Measurements from ENCODE around the gene DNAJC19. TPM values are rescaled to one million over a fixed set of nuclear protein-coding genes. Genes with fewer than 3 reads are reported as not detected.

Gene DNAJC19
- total and polyA plus RNA-seq, 2 donors: 43.0 to 57.4 TPM

- H3K27ac ChIP-seq (ENCODE audit: low read depth in 1 of 2, low read length in 1 of 2): no peak overlapping the region
- H3K9me3 ChIP-seq (ENCODE audit: control insufficient read depth in 2 of 2, insufficient read depth in 1 of 2, low read length in 1 of 2): no peaks in the 10 kb centered on the region
- H3K4me1 ChIP-seq (ENCODE audit: control insufficient read depth in 2 of 2, insufficient read depth in 2 of 2, low read length in 2 of 2): no peaks in the 10 kb centered on the region
- DNase-seq (ENCODE audit: low read depth in 6 of 9, low spot score in 9 of 9): no peak
- peaks cover 7 to 35% of the 10 kb centered on the region in 2 donors for H3K36me3 ChIP-seq (ENCODE audit: control insufficient read depth in 2 of 2, insufficient read depth in 2 of 2, low read length in 1 of 2)
- H3K4me3 ChIP-seq (ENCODE audit: low read length in 2 of 2): no peak overlapping the region
- H3K27me3 ChIP-seq (ENCODE audit: control insufficient read depth in 2 of 2, insufficient read depth in 1 of 2, low read length in 1 of 2): no peaks in the 10 kb centered on the region
These were observed 8.9 kb downstream of the DNAJC19 start for GRCh38 chr3:180980611-180981010.

GRCh38 chr3:180979961-180980360 lies 9.6 kb downstream of the DNAJC19 start:
- Histone ChIP-seq H3K36me3 (ENCODE audit: control insufficient read depth in 2 of 2, insufficient read depth in 2 of 2, low read length in 1 of 2) (peaks cover 7 to 35% of the 10 kb centered on the region in 2 donors), H3K27ac (ENCODE audit: low read depth in 1 of 2, low read length in 1 of 2) (no peak overlapping the region), H3K9me3 (ENCODE audit: control insufficient read depth in 2 of 2, insufficient read depth in 1 of 2, low read length in 1 of 2) (no peaks in the 10 kb centered on the region), H3K27me3 (ENCODE audit: control insufficient read depth in 2 of 2, insufficient read depth in 1 of 2, low read length in 1 of 2) (no peaks in the 10 kb centered on the region), H3K4me3 (ENCODE audit: low read length in 2 of 2) (no peak overlapping the region), H3K4me1 (ENCODE audit: control insufficient read depth in 2 of 2, insufficient read depth in 2 of 2, low read length in 2 of 2) (no peaks in the 10 kb centered on the region)
- DNase-seq (ENCODE audit: low read depth in 6 of 9, low spot score in 9 of 9): no peak

- Histone ChIP-seq H3K27me3 (ENCODE audit: control insufficient read depth in 2 of 2, insufficient read depth in 1 of 2, low read length in 1 of 2) (no peaks in the 10 kb centered on the region), H3K36me3 (ENCODE audit: control insufficient read depth in 2 of 2, insufficient read depth in 2 of 2, low read length in 1 of 2) (peaks cover 14 to 43% of the 10 kb centered on the region in 2 donors), H3K27ac (ENCODE audit: low read depth in 1 of 2, low read length in 1 of 2) (no peak overlapping the region), H3K4me1 (ENCODE audit: control insufficient read depth in 2 of 2, insufficient read depth in 2 of 2, low read length in 2 of 2) (no peaks in the 10 kb centered on the region), H3K4me3 (ENCODE audit: low read length in 2 of 2) (no peak overlapping the region), H3K9me3 (ENCODE audit: control insufficient read depth in 2 of 2, insufficient read depth in 1 of 2, low read length in 1 of 2) (no peaks in the 10 kb centered on the region)
- no peak for DNase-seq (ENCODE audit: low read depth in 6 of 9, low spot score in 9 of 9)
These were observed 12.0 kb downstream of the DNAJC19 start for GRCh38 chr3:180977498-180977897.

GRCh38 chr3:180974286-180974685 lies 15.2 kb downstream of the DNAJC19 start:
- Histone ChIP-seq H3K36me3 (ENCODE audit: control insufficient read depth in 2 of 2, insufficient read depth in 2 of 2, low read length in 1 of 2) (peaks cover 24 to 64% of the 10 kb centered on the region in 2 donors), H3K9me3 (ENCODE audit: control insufficient read depth in 2 of 2, insufficient read depth in 1 of 2, low read length in 1 of 2) (no peaks in the 10 kb centered on the region), H3K27me3 (ENCODE audit: control insufficient read depth in 2 of 2, insufficient read depth in 1 of 2, low read length in 1 of 2) (no peaks in the 10 kb centered on the region), H3K4me1 (ENCODE audit: control insufficient read depth in 2 of 2, insufficient read depth in 2 of 2, low read length in 2 of 2) (no peaks in the 10 kb centered on the region), H3K27ac (ENCODE audit: low read depth in 1 of 2, low read length in 1 of 2) (no peak overlapping the region), H3K4me3 (ENCODE audit: low read length in 2 of 2) (no peak overlapping the region)
- 98% methylated on average over 6 of the region's 6 CpGs for WGBS
- no peak for DNase-seq (ENCODE audit: low read depth in 6 of 9, low spot score in 9 of 9)

DNA sequence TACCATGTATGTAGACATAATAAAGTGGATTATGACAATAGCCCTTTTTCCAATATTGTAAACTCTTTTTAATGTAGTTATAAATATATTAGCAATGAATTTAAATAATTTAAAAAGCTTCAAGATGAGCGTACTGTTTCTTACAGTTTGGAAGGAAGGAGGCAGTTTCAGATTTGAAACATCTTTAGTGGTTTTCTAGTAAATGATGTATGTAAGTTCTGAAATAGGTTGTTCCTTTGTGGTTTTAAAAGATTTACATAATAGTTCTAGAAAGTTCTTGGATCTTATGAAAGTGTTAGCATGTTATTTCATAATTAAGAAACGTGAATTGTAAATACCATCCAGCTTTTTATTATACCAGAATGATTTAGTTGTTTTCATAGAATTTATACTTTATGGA lies 16.0 kb downstream of the DNAJC19 start:
- no peak overlapping the region for H3K4me3 ChIP-seq (ENCODE audit: low read length in 2 of 2)
- no peaks in the 10 kb centered on the region for H3K27me3 ChIP-seq (ENCODE audit: control insufficient read depth in 2 of 2, insufficient read depth in 1 of 2, low read length in 1 of 2)
- H3K4me1 ChIP-seq (ENCODE audit: control insufficient read depth in 2 of 2, insufficient read depth in 2 of 2, low read length in 2 of 2): no peaks in the 10 kb centered on the region
- no peak for DNase-seq (ENCODE audit: low read depth in 6 of 9, low spot score in 9 of 9)
- H3K9me3 ChIP-seq (ENCODE audit: control insufficient read depth in 2 of 2, insufficient read depth in 1 of 2, low read length in 1 of 2): no peaks in the 10 kb centered on the region
- H3K36me3 ChIP-seq (ENCODE audit: control insufficient read depth in 2 of 2, insufficient read depth in 2 of 2, low read length in 1 of 2): peaks cover 20 to 64% of the 10 kb centered on the region in 2 donors
- no peak overlapping the region for H3K27ac ChIP-seq (ENCODE audit: low read depth in 1 of 2, low read length in 1 of 2)
- WGBS: 95% methylated on average over 2 of the region's 2 CpGs

DNA sequence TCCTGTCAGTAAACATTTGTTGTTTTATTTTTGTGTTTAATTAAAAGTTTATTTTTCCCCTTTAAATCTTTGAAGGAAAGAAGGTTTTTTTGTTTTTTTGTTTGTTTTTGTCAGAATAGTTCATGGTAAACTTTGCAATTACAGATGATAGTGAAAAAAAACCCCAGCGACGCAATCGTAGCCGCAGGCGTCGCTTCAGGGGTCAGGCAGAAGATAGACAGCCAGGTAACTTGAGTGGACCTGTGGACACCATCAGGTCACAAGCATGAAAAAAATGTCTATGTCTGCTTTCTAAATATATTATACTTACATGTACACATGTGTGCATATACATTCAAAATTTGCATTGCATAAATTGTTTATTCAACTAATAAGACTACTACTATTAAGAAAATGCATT lies 18.6 kb downstream of the DNAJC19 start:
- H3K9me3 ChIP-seq (ENCODE audit: control insufficient read depth in 2 of 2, insufficient read depth in 1 of 2, low read length in 1 of 2): peaks cover 0 to 1% of the 10 kb centered on the region in 2 donors
- H3K4me1 ChIP-seq (ENCODE audit: control insufficient read depth in 2 of 2, insufficient read depth in 2 of 2, low read length in 2 of 2): no peaks in the 10 kb centered on the region
- H3K27ac ChIP-seq (ENCODE audit: low read depth in 1 of 2, low read length in 1 of 2): no peak overlapping the region
- no peak overlapping the region for H3K4me3 ChIP-seq (ENCODE audit: low read length in 2 of 2)
- no peak for DNase-seq (ENCODE audit: low read depth in 6 of 9, low spot score in 9 of 9)
- peaks cover 22 to 67% of the 10 kb centered on the region in 2 donors for H3K36me3 ChIP-seq (ENCODE audit: control insufficient read depth in 2 of 2, insufficient read depth in 2 of 2, low read length in 1 of 2)
- H3K27me3 ChIP-seq (ENCODE audit: control insufficient read depth in 2 of 2, insufficient read depth in 1 of 2, low read length in 1 of 2): no peaks in the 10 kb centered on the region
- WGBS: 99% methylated on average over 6 of the region's 6 CpGs

DNA sequence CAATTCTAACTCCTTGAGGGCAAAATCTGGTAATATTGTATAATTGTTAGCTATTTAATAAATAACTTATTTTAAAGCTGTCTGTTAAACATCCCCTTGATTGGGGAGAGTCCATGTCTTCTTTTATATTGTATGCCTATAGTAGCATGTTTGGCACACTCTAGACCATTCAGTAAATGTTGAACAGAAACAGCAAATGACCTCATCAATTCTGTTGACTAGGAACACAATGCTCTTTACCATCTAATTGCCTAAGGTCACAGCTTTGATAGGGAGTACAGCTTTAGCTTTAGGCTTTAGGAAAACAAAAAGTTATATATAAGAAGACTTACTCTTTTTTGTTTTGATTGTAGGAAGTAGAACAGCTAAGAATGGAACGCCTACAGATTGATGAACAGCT lies 27.0 kb downstream of the DNAJC19 start:
- Histone ChIP-seq H3K9me3 (ENCODE audit: control insufficient read depth in 2 of 2, insufficient read depth in 1 of 2, low read length in 1 of 2) (no peaks in the 10 kb centered on the region), H3K27me3 (ENCODE audit: control insufficient read depth in 2 of 2, insufficient read depth in 1 of 2, low read length in 1 of 2) (no peaks in the 10 kb centered on the region), H3K27ac (ENCODE audit: low read depth in 1 of 2, low read length in 1 of 2) (no peak overlapping the region), H3K4me3 (ENCODE audit: low read length in 2 of 2) (no peak overlapping the region), H3K4me1 (ENCODE audit: control insufficient read depth in 2 of 2, insufficient read depth in 2 of 2, low read length in 2 of 2) (no peaks in the 10 kb centered on the region), H3K36me3 (ENCODE audit: control insufficient read depth in 2 of 2, insufficient read depth in 2 of 2, low read length in 1 of 2) (peaks cover 18 to 60% of the 10 kb centered on the region in 2 donors)
- WGBS: 97% methylated on average over 1 of the region's 1 CpG
- DNase-seq (ENCODE audit: low read depth in 6 of 9, low spot score in 9 of 9): no peak

GRCh38 chr3:180961552-180961951 lies 28.0 kb downstream of the DNAJC19 start:
- DNase-seq (ENCODE audit: low read depth in 6 of 9, low spot score in 9 of 9): no peak
- Histone ChIP-seq H3K9me3 (ENCODE audit: control insufficient read depth in 2 of 2, insufficient read depth in 1 of 2, low read length in 1 of 2) (no peaks in the 10 kb centered on the region), H3K27ac (ENCODE audit: low read depth in 1 of 2, low read length in 1 of 2) (no peak overlapping the region), H3K4me3 (ENCODE audit: low read length in 2 of 2) (no peak overlapping the region), H3K4me1 (ENCODE audit: control insufficient read depth in 2 of 2, insufficient read depth in 2 of 2, low read length in 2 of 2) (no peaks in the 10 kb centered on the region), H3K27me3 (ENCODE audit: control insufficient read depth in 2 of 2, insufficient read depth in 1 of 2, low read length in 1 of 2) (no peaks in the 10 kb centered on the region), H3K36me3 (ENCODE audit: control insufficient read depth in 2 of 2, insufficient read depth in 2 of 2, low read length in 1 of 2) (peaks cover 19 to 64% of the 10 kb centered on the region in 2 donors)
- 99% methylated on average over 1 of the region's 1 CpG for WGBS

GRCh38 chr3:180961087-180961486 lies 28.4 kb downstream of the DNAJC19 start:
- Histone ChIP-seq H3K27me3 (ENCODE audit: control insufficient read depth in 2 of 2, insufficient read depth in 1 of 2, low read length in 1 of 2) (no peaks in the 10 kb centered on the region), H3K4me3 (ENCODE audit: low read length in 2 of 2) (no peak overlapping the region), H3K9me3 (ENCODE audit: control insufficient read depth in 2 of 2, insufficient read depth in 1 of 2, low read length in 1 of 2) (no peaks in the 10 kb centered on the region), H3K36me3 (ENCODE audit: control insufficient read depth in 2 of 2, insufficient read depth in 2 of 2, low read length in 1 of 2) (peaks cover 24 to 69% of the 10 kb centered on the region in 2 donors), H3K4me1 (ENCODE audit: control insufficient read depth in 2 of 2, insufficient read depth in 2 of 2, low read length in 2 of 2) (no peaks in the 10 kb centered on the region), H3K27ac (ENCODE audit: low read depth in 1 of 2, low read length in 1 of 2) (no peak overlapping the region)
- 96% methylated on average over 3 of the region's 3 CpGs for WGBS
- DNase-seq (ENCODE audit: low read depth in 6 of 9, low spot score in 9 of 9): no peak

- DNase-seq (ENCODE audit: low read depth in 6 of 9, low spot score in 9 of 9): no peak
- 97% methylated on average over 1 of the region's 1 CpG for WGBS
- Histone ChIP-seq H3K9me3 (ENCODE audit: control insufficient read depth in 2 of 2, insufficient read depth in 1 of 2, low read length in 1 of 2) (no peaks in the 10 kb centered on the region), H3K4me3 (ENCODE audit: low read length in 2 of 2) (no peak overlapping the region), H3K4me1 (ENCODE audit: control insufficient read depth in 2 of 2, insufficient read depth in 2 of 2, low read length in 2 of 2) (no peaks in the 10 kb centered on the region), H3K27me3 (ENCODE audit: control insufficient read depth in 2 of 2, insufficient read depth in 1 of 2, low read length in 1 of 2) (no peaks in the 10 kb centered on the region), H3K27ac (ENCODE audit: low read depth in 1 of 2, low read length in 1 of 2) (no peak overlapping the region), H3K36me3 (ENCODE audit: control insufficient read depth in 2 of 2, insufficient read depth in 2 of 2, low read length in 1 of 2) (peaks cover 24 to 71% of the 10 kb centered on the region in 2 donors)
These were observed 29.8 kb downstream of the DNAJC19 start for GRCh38 chr3:180959691-180960090.
